GM18951 (cell line): ENCODE measurements around the gene IGFL1.
"Not testable (repeated sequence)": the region's sequence is repeated elsewhere in the genome, so short reads cannot be mapped to it uniquely, and the experiment has no call there.

ENCODE experiments used
- POLR2A ChIP-seq: IDR thresholded peaks from 4 replicates; pipeline ENCODE4 v1.6.1; 2011; ENCODE audit warnings: mild to moderate bottlenecking; ENCODE audit not compliant: insufficient read length, insufficient read depth; ENCODE audit errors: extremely low read depth
- in situ Hi-C: fragments of 300-500 bp; cut with MboI; formaldehyde crosslinking; loops from one replicate; pipeline ENCODE4 v1.12.0; 2022; ENCODE audit warnings: low sequenced_read_pairs, mixed read lengths, inconsistent platforms; ENCODE audit not compliant: unreplicated experiment

IGFL1 gene

DNA sequence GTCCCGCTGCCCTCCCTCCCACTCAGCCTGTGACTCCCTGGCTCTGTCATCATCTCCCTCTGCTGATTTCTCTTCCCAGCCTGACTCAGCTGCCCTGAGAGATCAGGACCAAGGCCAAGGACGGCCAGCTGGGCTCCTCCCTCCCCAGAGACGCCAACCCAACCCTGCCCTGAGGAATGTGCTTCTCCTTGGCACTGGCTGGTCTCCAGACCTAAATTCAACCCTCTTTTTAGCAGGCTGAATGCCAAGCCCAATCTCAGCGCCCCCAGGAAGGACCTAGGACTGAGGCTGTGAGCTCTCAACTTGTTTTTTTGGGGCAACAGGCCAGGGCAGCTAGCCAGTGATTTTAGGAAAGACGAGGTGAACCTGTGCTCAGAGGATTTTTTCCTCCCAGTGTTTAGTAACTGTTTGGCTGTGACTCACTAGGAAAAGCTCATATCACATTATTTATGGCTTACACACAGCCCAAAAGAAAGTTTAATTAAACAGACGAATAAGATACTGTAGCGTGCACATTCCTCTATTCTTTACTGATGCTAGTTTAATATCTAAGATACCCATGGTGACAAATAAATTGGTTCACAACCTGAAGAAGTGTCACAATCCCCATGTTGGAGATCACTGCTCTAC lies 7.4 kb upstream of the IGFL1 start:
- TF ChIP-seq POLR2A = no peak
- in situ Hi-C loops = no loop called here

DNA sequence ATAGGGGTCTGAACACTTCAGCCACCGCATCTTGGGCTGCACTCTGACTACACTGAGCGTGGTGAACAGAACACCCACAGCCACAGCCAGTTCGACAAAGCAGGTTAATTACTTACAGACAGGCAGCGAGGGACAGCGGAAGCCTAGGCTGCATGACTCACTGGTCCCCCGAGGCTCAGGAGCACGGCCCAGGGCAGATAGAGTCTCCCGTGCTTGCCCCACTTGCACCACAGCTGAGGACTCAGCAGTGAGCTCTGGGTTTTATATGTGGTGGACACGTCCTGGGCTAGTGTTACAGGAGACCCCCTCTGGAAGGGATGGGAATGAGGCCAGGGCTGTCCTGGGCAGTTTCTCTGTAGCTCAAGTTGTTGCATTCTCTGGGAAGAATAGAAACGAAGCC lies 5.8 kb upstream of the IGFL1 start:
- in situ Hi-C loops = not testable (repeated sequence)

DNA sequence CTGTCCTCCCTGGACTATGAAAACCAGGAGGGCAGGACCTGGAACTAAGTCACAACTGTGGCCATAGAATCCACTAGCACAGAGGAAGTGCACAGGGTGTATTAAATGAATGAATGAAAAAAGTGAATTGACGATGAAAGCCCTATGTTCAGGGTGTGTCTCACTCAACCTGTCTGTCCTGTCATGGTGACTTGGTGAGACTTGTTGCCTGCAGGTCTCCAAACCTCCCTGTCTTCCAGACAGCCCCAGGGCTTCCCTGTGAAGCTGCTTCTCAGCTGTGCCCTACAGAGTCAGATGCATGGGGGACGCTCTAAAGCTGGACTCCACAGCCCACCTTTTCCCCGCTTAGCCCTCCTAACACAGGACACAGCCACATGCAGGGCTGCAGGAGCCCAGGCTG lies 4.8 kb upstream of the IGFL1 start:
- no peak for TF ChIP-seq POLR2A
- in situ Hi-C loops = no loop called here

DNA sequence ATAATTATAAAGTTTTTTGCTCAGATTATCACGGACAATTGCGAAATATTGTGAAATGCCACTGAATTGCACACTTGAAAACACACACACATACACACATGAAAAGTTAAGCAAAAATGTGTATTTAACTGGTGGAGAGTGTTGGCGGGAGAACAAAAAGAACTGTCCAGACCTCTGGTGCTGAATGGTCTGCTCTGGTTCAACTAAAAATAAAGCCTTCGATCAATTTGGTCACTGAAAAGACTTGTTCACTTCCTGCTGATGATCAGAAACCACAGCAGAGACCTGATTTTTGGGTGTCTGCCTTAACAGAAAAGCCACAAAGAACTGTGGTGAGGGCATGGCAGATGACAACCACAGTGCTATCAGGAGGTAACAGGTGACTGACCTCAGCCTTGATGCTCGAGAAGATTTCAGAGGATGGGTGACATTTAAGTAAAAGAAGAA lies 4.0 kb upstream of the IGFL1 start:
- in situ Hi-C loops = no loop called here
- no peak for TF ChIP-seq POLR2A

DNA sequence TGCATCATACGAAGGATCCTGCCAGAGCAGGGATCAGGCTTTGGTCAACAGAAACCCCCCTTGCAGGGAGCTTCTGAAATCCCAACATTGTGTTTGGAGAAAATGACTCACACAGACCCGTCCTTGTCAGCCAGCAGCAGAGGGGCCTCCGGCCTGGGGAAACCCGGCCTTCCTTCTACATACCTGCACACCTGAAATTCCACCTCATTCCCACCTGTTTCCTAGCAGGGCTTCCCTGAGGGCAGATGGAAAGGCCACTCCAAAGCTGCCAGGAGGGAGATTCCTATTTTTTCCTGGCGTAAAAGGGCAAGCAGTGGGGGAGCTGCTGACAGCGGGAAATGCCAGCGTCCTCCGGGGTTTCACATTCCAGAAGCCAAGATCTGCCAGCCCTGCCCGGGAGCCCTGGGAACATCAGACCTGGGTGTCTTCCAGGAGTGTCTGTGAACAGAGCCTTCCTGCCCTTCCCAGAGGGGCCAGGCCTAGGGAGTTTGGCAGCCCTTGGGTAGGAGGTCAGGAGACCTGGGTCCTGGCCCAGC lies 3.0 kb upstream of the IGFL1 start:
- in situ Hi-C loops = no loop called here
- no peak for TF ChIP-seq POLR2A

DNA sequence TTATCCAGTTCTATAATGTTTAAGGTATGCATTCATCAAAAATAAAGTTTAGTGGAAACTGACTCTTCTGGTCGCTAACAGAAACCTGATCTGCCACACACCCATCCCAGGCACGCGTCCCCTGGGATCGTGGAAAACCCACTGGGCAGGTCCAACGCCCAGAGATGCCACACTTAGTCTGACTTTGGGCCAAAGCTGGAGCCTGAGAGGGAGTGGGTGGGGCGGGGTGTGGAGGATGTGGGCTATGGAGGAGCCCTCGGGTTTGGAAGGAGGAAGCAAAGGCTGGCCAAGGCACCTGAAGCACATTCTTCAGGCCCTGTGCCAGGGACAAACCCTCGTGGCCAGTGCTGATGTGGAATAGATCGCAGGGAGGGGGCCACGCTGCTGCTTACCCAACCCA lies 2.5 kb downstream of the IGFL1 start:
- in situ Hi-C loops = no loop called here
- no peak for TF ChIP-seq POLR2A

DNA sequence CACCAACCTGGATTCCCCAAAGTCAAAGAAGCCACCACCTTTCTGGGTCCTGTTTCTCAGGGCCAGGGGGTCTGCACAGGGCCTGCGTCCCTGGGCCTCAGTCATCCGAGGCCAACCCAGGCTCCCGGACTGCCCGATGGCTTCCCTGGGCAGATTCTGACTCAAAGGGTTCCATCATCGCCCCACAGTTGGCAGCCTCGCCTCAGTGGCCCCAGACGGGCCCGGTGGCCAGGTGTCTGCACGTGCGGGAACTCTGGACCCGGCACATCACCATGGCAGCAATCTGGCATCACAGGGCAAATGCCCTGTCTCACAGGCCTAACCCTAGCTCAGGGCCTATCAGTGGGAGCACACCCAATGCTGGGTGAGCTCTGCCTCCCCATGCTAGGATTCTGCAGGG lies 2.9 kb downstream of the IGFL1 start:
- TF ChIP-seq POLR2A = no peak
- in situ Hi-C loops = no loop called here

DNA sequence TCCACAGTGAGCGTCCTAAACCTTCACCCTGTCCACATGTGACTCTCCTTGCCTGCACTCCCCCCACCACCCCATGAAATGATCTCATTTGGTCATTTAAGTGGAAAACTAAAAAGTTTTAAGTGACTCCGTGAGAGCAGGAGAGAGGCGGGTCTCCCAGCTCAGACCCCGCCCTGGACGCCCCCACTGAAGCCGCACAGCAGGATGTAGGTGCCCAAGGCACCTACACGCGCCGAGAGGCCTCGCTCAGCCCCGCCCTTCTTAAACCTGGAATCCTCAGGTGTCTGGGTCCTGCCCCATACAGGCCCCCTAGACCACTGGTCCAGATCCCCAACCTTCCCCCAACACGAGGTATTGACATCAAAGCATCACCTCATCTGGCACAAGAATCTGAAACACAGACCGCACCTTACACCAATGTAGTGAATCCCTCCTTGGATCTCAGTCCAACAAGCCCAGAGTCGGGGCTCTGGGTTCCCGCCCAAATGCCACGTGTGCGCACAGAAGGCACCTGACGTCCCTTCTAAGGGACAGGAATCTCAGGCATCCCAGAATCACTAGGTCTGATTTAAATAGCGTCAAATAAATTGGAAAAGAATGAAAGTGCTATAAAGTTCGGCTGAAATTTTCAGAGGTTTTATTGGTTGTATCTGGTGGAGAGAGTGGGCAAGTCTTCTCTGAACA lies 3.5 kb downstream of the IGFL1 start:
- TF ChIP-seq POLR2A = no peak
- in situ Hi-C loops = no loop called here

DNA sequence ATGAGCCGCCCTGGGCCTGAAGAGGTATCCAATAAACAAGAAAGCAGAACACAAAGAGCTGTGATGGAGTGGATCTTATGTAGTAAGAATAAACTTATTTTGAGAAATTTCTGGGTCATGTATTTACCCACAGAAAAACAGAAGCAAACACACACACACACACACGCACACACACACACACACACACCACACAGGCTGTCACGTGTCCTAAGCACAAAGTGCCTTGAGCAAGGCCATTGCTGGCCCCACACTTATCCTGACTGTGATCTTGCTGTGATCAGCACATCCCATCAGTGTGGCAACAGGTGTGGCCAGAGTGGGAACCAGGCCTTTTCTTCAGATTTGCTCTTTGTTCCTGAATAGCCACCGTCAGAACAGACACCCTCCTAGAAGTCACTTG lies 4.3 kb downstream of the IGFL1 start:
- in situ Hi-C loops = not testable (repeated sequence)

DNA sequence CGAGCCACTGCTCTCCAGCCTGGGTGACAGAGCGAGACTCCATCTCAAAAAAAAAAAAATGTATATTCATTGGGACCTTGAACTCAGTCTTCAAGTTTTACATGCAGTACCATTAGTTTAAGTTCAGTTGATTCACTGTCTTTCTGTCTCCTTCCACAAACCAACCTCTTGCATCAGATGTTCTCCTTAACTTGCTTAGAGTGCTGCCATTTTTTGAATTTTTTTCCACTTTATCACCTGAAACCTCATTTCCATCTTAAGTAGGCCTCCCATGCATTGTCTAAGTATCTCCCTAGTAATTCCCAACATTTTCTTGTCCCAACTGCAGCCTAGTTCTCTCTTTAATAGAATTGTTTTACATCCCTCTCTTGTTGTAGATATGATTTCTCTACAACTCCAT lies 8.6 kb downstream of the IGFL1 start:
- in situ Hi-C loops = not testable (repeated sequence)

DNA sequence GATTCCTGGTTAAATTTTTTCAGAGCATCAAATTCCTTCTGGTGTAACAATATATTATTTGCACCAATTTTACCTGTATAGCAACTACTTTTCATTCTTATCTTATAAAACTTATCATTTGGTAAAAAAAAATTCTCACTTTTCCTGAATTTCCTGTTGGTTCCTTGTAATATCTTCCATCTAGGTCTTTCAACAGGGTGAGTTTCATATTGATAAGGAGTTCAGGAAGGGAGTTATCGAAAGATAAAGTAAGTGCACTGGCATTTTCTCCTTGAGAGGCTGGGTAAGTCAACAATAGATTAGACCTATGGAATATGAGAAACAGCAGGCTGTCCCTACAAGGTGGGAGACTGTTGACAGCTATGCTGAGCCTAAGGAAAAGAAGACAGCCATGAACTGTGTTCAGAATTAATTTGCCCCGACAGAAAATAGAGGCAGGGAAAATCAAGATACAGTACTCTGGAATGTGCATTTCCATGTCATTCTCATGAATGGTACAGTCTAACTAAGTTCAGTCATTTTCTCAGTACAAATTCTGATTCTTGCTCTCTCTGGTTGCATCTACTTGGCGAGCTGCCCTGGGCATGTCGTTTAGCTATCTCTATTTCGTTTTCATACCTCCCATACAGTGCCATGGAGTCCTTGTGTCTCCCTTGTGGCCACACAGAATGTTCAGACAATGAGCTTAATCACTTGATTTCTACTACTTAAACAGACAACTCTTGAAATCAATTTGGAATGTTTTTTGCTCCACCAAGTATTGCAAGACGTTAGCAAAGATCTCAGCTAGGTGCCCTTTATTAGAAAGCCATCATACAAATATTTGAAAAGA lies 9.9 kb downstream of the IGFL1 start:
- TF ChIP-seq POLR2A = no peak
- in situ Hi-C loops = no loop called here

DNA sequence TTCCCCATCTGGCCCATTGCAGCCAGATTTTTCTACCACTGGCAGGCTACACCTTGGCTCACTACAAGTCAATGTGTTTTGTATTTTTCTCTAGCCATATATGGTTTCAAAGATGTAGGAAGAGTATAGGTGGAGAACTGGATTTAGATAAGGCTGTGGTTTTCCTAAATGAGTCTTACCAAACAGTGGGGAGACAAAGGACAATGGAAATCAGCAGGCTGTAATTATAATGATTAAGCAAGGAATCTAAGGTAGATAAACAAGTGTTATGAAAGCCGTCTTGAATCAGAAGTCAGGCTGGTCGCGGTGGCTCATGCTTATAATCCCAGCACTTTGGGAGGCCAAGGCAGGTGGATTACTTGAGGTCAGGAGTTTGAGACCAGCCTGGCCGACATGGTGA lies 11.2 kb downstream of the IGFL1 start:
- no peak for TF ChIP-seq POLR2A
- in situ Hi-C loops = no loop called here

DNA sequence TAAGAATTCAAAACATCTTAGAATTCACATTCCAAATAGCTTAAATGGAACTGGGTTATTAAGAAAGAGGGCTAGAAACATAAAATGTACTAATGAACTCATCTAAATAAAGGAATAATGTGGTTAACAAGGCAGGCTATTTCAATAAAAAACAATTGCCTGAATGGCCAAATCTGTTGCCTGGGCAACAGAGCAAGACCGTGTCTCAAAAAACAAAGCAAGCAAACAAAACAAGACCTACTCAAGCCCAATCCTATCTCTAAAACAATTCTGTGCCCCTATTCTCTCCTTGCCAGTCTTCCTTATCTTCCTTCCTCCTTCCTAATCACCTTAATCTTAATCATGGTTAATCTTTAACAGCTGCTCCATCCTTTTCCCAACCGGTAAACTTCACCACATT lies 12.1 kb downstream of the IGFL1 start:
- in situ Hi-C loops = no loop called here
- TF ChIP-seq POLR2A = no peak

DNA sequence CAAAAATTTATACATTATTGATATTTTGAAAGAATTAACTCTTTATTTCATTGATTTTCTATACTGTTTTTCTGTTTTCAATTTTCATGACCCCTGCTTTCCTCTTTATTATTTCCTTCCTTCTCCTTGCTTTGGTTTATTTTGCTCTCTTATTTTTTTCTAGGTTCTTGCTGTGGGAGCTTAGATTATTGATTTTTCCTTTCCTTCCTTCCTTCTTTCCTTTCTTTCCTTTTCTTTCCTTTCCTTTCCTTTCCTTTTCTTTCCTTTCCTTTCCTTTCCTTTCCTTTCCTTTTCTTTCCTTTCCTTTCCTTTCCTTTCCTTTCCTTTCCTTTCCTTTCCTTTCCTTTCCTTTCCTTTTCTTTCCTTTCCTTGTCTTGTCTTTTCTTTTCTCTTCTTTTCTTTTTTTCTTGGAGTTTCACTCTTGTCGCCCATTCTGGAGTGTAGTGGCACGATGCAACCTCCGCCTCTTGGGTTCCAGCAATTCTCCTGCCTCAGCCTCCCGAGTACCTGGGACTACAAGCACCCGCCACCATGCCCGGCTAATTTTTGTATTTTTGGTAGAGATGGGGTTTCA lies 13.6 kb downstream of the IGFL1 start:
- in situ Hi-C loops = not testable (repeated sequence)
